Occipital lobe (tissue), 3 donors: Measurements from ENCODE around the gene CAMKV. TPM values are rescaled to one million over a fixed set of nuclear protein-coding genes. Genes with fewer than 3 reads are reported as not detected.
"Not testable (repeated sequence)": the region's sequence is repeated elsewhere in the genome, so short reads cannot be mapped to it uniquely, and the experiment has no call there.

ENCODE experiments used
- DNase-seq: peaks from one replicate; lab custom pipeline; 2025; lab: John Stamatoyannopoulos, UW
- small RNA-seq: library from RNA; depleted of rRNA; stranded (forward); fragments of <200 nt; gene quantifications from one replicate; pipeline ENCODE3, GENCODE V24; 2014
- total RNA-seq: library from RNA; depleted of rRNA; stranded (reverse); fragments of >200 nt; gene quantifications from one replicate; pipeline ENCODE4 v1.2.3, GENCODE V29; 2014

The CAMKV gene
- total RNA-seq, 1 donor from 2014 or later, result 188 TPM

- peak; percentile 89 for DNase-seq
These were observed 13.3 kb downstream of the CAMKV start, which contains the start of gene TRAIP for GRCh38 chr3:49856181-49857005. Gene TRAIP, minus strand, starts transcription at chr3:49856564. Its CDS starts 111 bp downstream, at chr3:49856453.

DNA sequence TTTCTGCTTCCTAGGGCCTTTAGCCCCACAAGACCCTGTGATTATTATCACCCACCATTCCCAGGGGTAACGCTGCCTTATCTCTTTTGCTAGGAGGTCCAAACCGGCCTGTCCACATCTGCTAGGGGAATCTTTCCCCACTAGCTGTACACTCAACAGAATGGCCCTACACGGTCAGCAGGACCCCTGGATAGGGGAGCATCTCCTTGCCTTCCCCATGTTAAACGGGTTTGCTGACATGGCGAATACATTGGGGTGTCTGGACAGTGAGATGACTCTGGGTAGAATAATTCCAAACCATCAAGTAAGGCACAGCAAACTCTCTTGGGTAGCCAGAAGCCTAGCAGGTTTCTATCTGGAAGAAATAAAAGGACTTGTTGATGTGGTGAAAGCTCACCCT, 14.0 kb downstream of the CAMKV start:
- DNase-seq, result no peak

DNA sequence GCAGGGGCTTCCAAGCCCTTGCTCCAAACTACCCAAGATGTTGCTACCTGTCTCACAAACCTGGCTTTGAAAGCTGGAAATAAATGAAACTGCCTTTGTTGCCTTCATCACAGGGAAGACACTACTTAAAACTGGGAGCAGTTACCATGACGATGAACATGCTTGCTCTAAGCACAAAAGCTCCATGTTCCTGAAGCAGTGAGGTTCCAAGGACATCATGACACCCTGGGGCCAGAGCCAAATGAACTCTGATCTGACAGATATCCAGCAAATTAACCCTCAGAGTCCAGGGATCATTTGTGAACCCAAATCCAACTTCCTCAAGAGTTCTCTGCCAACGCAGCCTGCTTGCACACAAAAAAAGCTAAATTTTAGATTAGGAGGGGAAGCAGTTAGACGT, 24.0 kb downstream of the CAMKV start:
- DNase-seq, result no peak

DNA sequence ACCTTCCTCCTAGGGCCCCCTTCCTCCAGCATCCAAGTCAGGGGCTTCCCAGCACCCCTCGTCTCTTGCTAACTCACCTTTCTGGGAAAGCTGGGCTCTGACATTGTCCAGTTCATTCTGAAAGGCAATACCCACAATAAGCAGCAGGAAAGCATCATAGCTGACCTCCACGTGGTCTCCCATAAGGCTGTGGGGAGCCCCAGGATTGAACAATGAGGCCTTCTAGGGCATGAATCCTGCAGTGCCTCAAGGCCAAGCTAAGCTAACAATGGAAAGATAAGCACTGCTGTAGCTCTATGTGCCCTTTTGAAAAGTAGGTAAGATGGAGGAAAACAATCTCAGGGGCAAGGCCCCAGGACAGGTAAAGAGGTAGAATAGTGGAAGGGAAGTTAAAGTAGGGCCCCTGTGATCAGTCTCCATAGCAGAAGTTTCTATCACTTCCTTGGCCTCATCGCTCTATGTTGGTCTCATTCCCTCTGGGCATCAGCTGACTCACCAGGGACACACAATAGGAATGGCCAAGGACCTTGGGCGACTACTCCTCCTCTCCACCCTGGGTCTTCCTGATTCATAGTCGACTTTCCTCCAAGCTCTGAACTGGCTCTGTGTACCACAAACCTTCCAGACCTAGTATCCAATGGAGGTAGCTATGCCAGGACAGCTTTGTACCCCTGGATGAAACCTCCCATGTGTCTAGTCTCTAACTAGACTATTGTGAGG, 25.1 kb downstream of the CAMKV start:
- DNase-seq, result no peak

GRCh38 chr3:49842843-49843517, 26.7 kb downstream of the CAMKV start:
- no peak for DNase-seq

GRCh38 chr3:49841806-49842205, 27.9 kb downstream of the CAMKV start:
- DNase-seq, result peak; percentile 55

DNA sequence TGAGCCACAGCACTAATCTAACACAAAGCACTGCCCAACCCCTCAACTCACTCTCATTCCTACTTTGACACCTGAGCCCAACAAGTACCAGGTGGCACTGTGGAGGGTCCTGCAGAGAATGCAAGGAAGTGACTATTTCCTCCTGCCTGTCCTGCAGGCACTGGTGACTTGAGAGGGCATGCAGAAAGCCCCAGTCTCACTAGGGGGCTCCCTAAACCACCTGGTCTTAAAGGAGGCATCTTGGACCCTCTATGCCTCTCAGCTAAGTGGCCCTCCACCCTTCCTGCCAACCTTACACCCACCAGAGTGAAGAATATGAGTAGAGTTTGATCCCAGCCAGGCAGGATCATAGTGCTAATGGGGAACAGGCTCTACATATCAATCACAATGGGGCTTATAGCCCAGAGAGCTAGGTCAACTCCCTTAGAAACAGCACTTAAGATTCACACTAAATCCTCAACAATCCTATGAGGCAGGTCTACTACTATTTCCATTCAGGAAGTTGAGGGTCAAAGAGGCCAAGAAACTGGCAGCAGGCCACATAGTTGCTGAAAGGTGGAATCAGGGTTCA, 28.5 kb downstream of the CAMKV start:
- no peak for DNase-seq

DNA sequence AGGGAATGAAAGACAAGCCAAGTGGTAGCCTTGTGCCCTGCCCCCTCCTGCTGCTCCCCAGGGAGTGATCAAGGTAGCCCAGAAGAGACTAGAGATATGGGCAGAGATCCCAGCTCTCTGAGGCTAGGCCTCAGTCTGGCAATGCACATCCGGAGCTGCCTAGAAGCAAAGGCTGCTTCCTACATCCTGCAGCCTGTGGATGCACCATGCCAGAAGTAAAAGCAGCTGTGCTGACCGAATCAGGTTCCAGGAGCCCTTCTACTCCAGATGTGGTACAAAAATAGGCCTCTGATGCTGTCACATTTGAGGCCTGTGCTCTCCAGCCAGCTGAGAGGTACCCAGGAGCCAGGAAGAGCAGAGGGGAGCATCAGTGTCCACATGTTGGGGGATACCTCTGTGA, 29.3 kb downstream of the CAMKV start:
- DNase-seq, result no peak

DNA sequence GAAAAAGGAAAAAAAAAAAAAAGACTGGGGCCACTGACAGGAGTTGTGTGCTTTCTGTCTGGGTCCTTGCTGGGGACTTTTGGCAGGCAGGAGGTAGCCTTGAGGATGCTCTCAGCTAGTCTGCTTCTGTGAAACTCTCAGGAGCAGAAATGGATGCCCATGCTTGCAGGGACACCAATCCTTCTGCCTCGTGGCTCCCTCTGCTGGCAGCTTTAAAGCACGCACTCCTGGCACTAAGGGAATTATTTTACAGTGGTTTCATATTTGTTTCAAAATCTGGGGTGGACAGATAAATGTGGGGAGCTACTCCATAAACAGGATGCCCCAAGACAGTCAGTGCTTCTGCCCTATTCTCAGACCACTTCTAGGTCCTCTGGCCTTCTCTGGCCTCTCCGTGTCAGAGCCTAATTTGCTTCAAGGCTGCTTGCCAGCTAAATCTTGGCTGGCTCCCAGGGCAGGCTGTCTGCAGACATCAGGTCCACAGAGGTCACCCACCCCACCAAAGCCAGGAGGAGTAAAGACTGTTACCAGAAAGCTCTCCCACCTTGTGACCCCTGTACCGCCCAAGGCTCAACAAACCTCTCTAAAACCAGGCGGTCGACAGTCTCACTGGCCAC, 30.4 kb downstream of the CAMKV start:
- DNase-seq, result peak; percentile 52

DNA sequence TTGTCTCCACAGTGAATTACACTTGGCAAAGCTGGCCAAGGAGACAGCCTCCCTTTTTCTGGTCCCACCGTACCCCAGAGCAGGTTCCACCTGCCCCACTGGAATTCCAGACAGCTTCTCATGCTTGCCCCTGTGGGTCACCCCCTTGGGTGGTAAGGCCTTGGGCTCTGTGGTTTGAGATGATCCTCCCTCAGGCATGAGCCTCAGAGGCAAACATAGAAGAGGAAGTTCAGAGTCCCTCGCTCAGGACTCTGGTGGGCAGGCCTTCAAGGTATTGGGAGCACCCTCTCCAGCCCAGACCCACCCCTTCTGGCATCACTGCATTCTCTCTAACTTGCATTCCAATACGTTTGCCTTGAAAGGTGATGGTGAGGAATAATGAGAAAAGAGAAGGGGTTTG, 38.4 kb downstream of the CAMKV start:
- no peak for DNase-seq

GRCh38 chr3:49826016-49826415, 43.7 kb downstream of the CAMKV start:
- no peak for DNase-seq

DNA sequence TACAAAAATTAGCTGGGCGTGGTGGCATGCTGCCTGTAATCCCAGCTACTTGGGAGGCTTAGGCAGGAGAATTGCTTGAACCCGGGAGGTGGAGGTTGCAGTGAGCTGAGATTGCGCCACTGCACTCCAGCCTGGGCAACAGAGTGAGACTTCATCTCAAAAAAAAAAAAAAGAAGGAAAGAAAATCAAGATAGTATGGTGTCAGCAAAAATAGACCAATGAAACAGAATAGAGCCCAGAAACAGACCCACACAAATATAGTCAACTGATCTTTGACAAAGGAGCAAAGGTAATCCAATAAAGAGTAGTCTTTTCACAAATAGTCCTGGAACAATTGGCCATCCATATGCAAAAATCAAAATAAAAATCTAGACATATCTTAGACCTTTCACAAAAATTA, 46.6 kb downstream of the CAMKV start:
- DNase-seq, result not testable (repeated sequence)

GRCh38 chr3:49813497-49814174, 56.1 kb downstream of the CAMKV start, which contains the start of gene UBA7:
Gene UBA7, minus strand, starts transcription at chr3:49813953. Its CDS starts 166 bp downstream, at chr3:49813787.
- no peak for DNase-seq

- no peak for DNase-seq
These were observed 56.7 kb downstream of the CAMKV start for GRCh38 chr3:49812916-49813496.

Small RNA genes within 50 kb of the gene (small RNA-seq; reads per million reads assigned to genes)
- not detected for gene RN7SL217P

Other genes with a start within 250 kb of the CAMKV start
- gene APEH, start 195.6 kb downstream of the CAMKV start, total RNA-seq, result 65.4 TPM
- 7.5 TPM for gene MST1, start 180.4 kb downstream of the CAMKV start, total RNA-seq
- 23.2 TPM for gene RNF123, start 180.3 kb downstream of the CAMKV start, total RNA-seq
- gene AMIGO3, start 150.2 kb downstream of the CAMKV start, total RNA-seq, result 0.78 TPM
- 10.6 TPM for gene GMPPB, start 146.0 kb downstream of the CAMKV start, total RNA-seq
- gene IP6K1, start 83.4 kb downstream of the CAMKV start, total RNA-seq, result 70.3 TPM
- gene CDHR4, start 70.0 kb downstream of the CAMKV start, total RNA-seq, result not detected
- gene INKA1, start 66.6 kb downstream of the CAMKV start, total RNA-seq, result 12.3 TPM
- gene UBA7, start 56.0 kb downstream of the CAMKV start, total RNA-seq, result 3.4 TPM
- 2.2 TPM for gene TRAIP, start 13.3 kb downstream of the CAMKV start, total RNA-seq
- gene MST1R, start 34.0 kb upstream of the CAMKV start, total RNA-seq, result 0.31 TPM
- gene MON1A, start 59.9 kb upstream of the CAMKV start, total RNA-seq, result 16.8 TPM
- gene RBM6, start 70.2 kb upstream of the CAMKV start, total RNA-seq, result 83.3 TPM
- 205 TPM for gene RBM5, start 219.0 kb upstream of the CAMKV start, total RNA-seq